SK-N-MC (cell line): ENCODE data around the gene ACVR2B.

Source experiments
- EZH2 ChIP-seq: fragments of 200-600 bp; sonication (generic); IDR thresholded peaks from one replicate; pipeline ENCODE4 v1.6.1; 2017; ENCODE audit warnings: antibody characterized with exemption
- POLR2AphosphoS5 ChIP-seq: IDR thresholded peaks from 2 replicates; pipeline ENCODE4 v1.6.1; 2012; ENCODE audit warnings: mild to moderate bottlenecking, low read depth, low read length, borderline replicate concordance

DNA sequence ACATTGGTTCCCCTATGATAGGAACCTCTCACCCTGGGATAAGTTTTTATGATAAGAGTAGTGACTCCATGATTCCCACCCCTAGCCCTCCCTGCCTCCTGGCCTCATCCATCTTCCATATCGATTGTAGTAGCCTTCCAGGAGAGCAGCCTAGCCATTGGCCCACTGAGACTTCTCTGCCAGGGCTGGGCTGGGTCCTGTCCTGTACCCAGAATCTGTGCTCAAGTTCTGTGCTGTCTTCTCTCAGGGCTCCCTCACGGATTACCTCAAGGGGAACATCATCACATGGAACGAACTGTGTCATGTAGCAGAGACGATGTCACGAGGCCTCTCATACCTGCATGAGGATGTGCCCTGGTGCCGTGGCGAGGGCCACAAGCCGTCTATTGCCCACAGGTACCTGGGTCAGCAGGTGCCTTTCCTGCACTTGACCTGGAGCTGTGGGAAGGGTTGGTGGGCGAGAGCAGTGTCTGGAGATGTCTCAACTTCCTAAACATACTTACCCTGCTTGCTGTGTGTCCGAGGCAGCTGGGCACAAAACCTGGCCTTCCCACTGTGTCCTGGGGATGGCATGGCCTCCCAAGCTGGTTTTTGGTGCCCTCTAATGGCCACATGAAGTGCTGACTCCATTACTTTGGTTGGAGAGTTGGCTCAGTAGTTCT, 25.9 kb downstream of the ACVR2B start:
- no peak for TF ChIP-seq EZH2
- no peak for TF ChIP-seq POLR2AphosphoS5
